Smooth muscle cell (in vitro differentiated cells): ENCODE data around the gene HTR1D. TPM values are rescaled to one million over a fixed set of nuclear protein-coding genes. Genes with fewer than 3 reads are reported as not detected.

Experiments
- DNase-seq: peaks from one replicate; lab custom pipeline; 2025; ENCODE audit not compliant: unreplicated experiment; lab: John Stamatoyannopoulos, UW
- H2AFZ ChIP-seq: fragments of 200-600 bp; sonication (generic); 2 replicates; pipeline ENCODE4 v1.6.0; 2016; ENCODE audit warnings: antibody characterized with exemption, low read depth, mild to moderate bottlenecking
- H3F3A ChIP-seq: fragments of 200-600 bp; sonication (generic); 2 replicates; pipeline ENCODE4 v1.6.0; 2017; ENCODE audit warnings: antibody characterized with exemption, low read depth
- H3K27ac ChIP-seq: fragments of 200-600 bp; sonication (generic); 2 replicates; pipeline ENCODE4 v1.5.1; 2016; ENCODE audit warnings: low read depth, mild to moderate bottlenecking
- H3K27me3 ChIP-seq: fragments of 200-600 bp; sonication (generic); 2 replicates; pipeline ENCODE4 v1.6.1; 2016; ENCODE audit warnings: low read depth, mild to moderate bottlenecking
- H3K36me3 ChIP-seq: fragments of 200-600 bp; sonication (generic); 2 replicates; pipeline ENCODE4 v1.5.1; 2016; ENCODE audit warnings: low read depth
- H3K4me1 ChIP-seq: fragments of 200-600 bp; sonication (generic); 2 replicates; pipeline ENCODE4 v1.5.1; 2016; ENCODE audit warnings: low read depth
- H3K4me2 ChIP-seq: fragments of 200-600 bp; sonication (generic); 2 replicates; pipeline ENCODE4 v1.6.0; 2016; ENCODE audit warnings: mild to moderate bottlenecking
- H3K4me3 ChIP-seq: fragments of 200-600 bp; sonication (generic); 2 replicates; pipeline ENCODE4 v1.5.1; 2016; ENCODE audit warnings: mild to moderate bottlenecking
- H3K79me2 ChIP-seq: fragments of 200-600 bp; sonication (generic); 2 replicates; pipeline ENCODE4 v1.6.0; 2016; ENCODE audit warnings: low read depth, mild to moderate bottlenecking
- H3K9ac ChIP-seq: fragments of 200-600 bp; sonication (generic); 2 replicates; pipeline ENCODE4 v1.6.0; 2016; ENCODE audit warnings: low read depth
- H3K9me3 ChIP-seq: fragments of 200-600 bp; sonication (generic); replicated peaks from 2 replicates; pipeline ENCODE4 v1.5.1; 2016; ENCODE audit warnings: low read depth
- H4K20me1 ChIP-seq: fragments of 200-600 bp; sonication (generic); 2 replicates; pipeline ENCODE4 v1.6.0; 2016; ENCODE audit warnings: low read depth
- CTCF ChIP-seq: fragments of 200-600 bp; sonication (generic); IDR thresholded peaks from 2 replicates; pipeline ENCODE4 v1.5.1; 2017; ENCODE audit warnings: borderline replicate concordance, mild to moderate bottlenecking, antibody characterized with exemption; ENCODE audit not compliant: insufficient read depth, poor library complexity, severe bottlenecking
- WGBS: methylation state at CpG from one replicate; pipeline ENCODE4 v1.1.7; 2016; ENCODE audit warnings: low lambda C conversion rate; 5-methylcytosine and 5-hydroxymethylcytosine counted together
- polyA plus RNA-seq: library from polyadenylated mRNA; unstranded; fragments of >200 nt; fragmentation: Nextera tagmentation; extraction: Ambion mirVana; gene quantifications from 2 replicates; pipeline ENCODE4 v1.2.1, GENCODE V29; 2016
- total RNA-seq: library from RNA; depleted of rRNA; stranded (reverse); fragments of >200 nt; gene quantifications from 2 replicates; pipeline ENCODE4 v1.2.3, GENCODE V29; 2014

The HTR1D gene
- total and polyA plus RNA-seq, 2 experiments from 2014 or later = 0.26 to 1.1 TPM

GRCh38 chr1:23171181-23171755 is 46.0 kb downstream of the HTR1D start:
- H3K27ac ChIP-seq = no peak overlapping the region
- no peaks in the 10 kb centered on the region for H3K36me3 ChIP-seq

GRCh38 chr1:23169727-23170335 is 47.5 kb downstream of the HTR1D start:
- peaks cover 29% of the 10 kb centered on the region for H3K79me2 ChIP-seq
- peaks cover 14% of the 10 kb centered on the region for H3K4me1 ChIP-seq
- H2AFZ ChIP-seq = peak overlapping the region; percentile 40
- TF ChIP-seq CTCF = no peak
- WGBS = 47% methylated on average over 5 of the region's 5 CpGs
- H3K9me3 ChIP-seq = no peaks in the 10 kb centered on the region
- peak overlapping the region; percentile 91 for H3K27ac ChIP-seq
- H4K20me1 ChIP-seq = peaks cover 30% of the 10 kb centered on the region
- H3K36me3 ChIP-seq = no peaks in the 10 kb centered on the region
- H3K9ac ChIP-seq = no peak overlapping the region
- no peaks in the 10 kb centered on the region for H3K27me3 ChIP-seq
- H3K4me2 ChIP-seq = peak overlapping the region; percentile 62
- DNase-seq = peak; percentile 15
- H3K4me3 ChIP-seq = no peak overlapping the region
- peaks cover 14% of the 10 kb centered on the region for H3F3A ChIP-seq

More at GRCh38 chr1:23171181-23171755, 46.0 kb downstream of the HTR1D start:
- H3K27me3 ChIP-seq = no peaks in the 10 kb centered on the region
- H3K4me3 ChIP-seq = no peak overlapping the region
- peaks cover 14% of the 10 kb centered on the region for H3F3A ChIP-seq
- peaks cover 15% of the 10 kb centered on the region for H4K20me1 ChIP-seq
- no peak overlapping the region for H3K4me2 ChIP-seq
- 77% methylated on average over 4 of the region's 4 CpGs for WGBS
- H3K9ac ChIP-seq = no peak overlapping the region
- no peaks in the 10 kb centered on the region for H3K9me3 ChIP-seq
- TF ChIP-seq CTCF = no peak
- peaks cover 15% of the 10 kb centered on the region for H3K79me2 ChIP-seq
- no peak for DNase-seq
- no peak overlapping the region for H2AFZ ChIP-seq
- H3K4me1 ChIP-seq = peaks cover 9% of the 10 kb centered on the region

- Histone ChIP-seq H3K27me3 (no peaks in the 10 kb centered on the region), H4K20me1 (peaks cover 36% of the 10 kb centered on the region), H2AFZ (peak overlapping the region; percentile 40), H3K4me3 (peak overlapping the region; percentile 98), H3K4me1 (peaks cover 14% of the 10 kb centered on the region), H3K27ac (peak overlapping the region; percentile 91), H3F3A (peaks cover 14% of the 10 kb centered on the region), H3K79me2 (peaks cover 36% of the 10 kb centered on the region), H3K36me3 (no peaks in the 10 kb centered on the region), H3K9me3 (no peaks in the 10 kb centered on the region), H3K9ac (no peak overlapping the region), H3K4me2 (peak overlapping the region; percentile 62)
- 56% methylated on average over 14 of the region's 14 CpGs for WGBS
- DNase-seq = no peak
- TF ChIP-seq CTCF = no peak
Observed at GRCh38 chr1:23169195-23169575, 48.1 kb downstream of the HTR1D start.
